Measurements from ENCODE around the gene TFR2. TPM values are rescaled to one million over a fixed set of nuclear protein-coding genes. Genes with fewer than 3 reads are reported as not detected.

TFR2 gene
- total RNA-seq, 1 experiment from 2014 or later: 9.1 TPM

- Histone ChIP-seq H3K27me3 (ENCODE audit: control insufficient read depth, insufficient read depth, low read length) (no peaks in the 10 kb centered on the region), H3K36me3 (ENCODE audit: control insufficient read depth, insufficient read depth, low read length) (no peaks in the 10 kb centered on the region), H3K9me3 (ENCODE audit: control insufficient read depth, insufficient read depth, low read depth, low read length) (no peaks in the 10 kb centered on the region), H3K4me1 (ENCODE audit: control insufficient read depth, insufficient read depth, low read length) (peaks cover 15% of the 10 kb centered on the region), H3K4me3 (ENCODE audit: low read depth in 2 of 2, low read length in 2 of 2) (no peak overlapping the region), H3K27ac (ENCODE audit: low read length) (no peak overlapping the region)
- no peak for ATAC-seq
- intact Hi-C loops (cut with micrococcal nuclease; ENCODE audit: unreplicated experiment): loop anchor here (10.0 kb wide), 1 partner anchor 52 kb away; no protein-coding TSS in a partner anchor
- TF ChIP-seq REST (IDR thresholded peaks at IDR 0.05; ENCODE audit: insufficient read depth in 1 of 2, low read depth in 2 of 2, low read length in 1 of 2): no peak
- TF ChIP-seq POLR2AphosphoS5 (IDR thresholded peaks at IDR 0.05; ENCODE audit: low read depth, low read length): no peak
- no peak for TF ChIP-seq TCF7L2 (IDR thresholded peaks at IDR 0.05; ENCODE audit: low read depth, low read length)
- TF ChIP-seq SIN3A (IDR thresholded peaks at IDR 0.05; ENCODE audit: borderline replicate concordance, insufficient read depth, low read depth, low read length): no peak
- ChIA-PET POLR2A (no interaction called here), CTCF (interaction anchor here (0.7 kb wide), 1 partner anchor 212 kb away, joined by 12 read pairs; no protein-coding TSS in a partner anchor)
- DNase-seq (ENCODE audit: low read depth, low spot score): no peak
- no TSS peak for BruUV-seq (replicated peaks)
- in situ Hi-C loops (cut with HindIII; ENCODE audit: low pct_unique_long_range_greater_than_20kb, low sequenced_read_pairs): no loop called here
Observed at GRCh38 chr7:100686201-100686821, 45.0 kb upstream of the TFR2 start.

GRCh38 chr7:100685631-100686145, 44.3 kb upstream of the TFR2 start:
- in situ Hi-C loops (cut with HindIII; ENCODE audit: low pct_unique_long_range_greater_than_20kb, low sequenced_read_pairs) (no loop called here), intact Hi-C loops (cut with micrococcal nuclease; ENCODE audit: unreplicated experiment) (loop anchor here (10.0 kb wide), 1 partner anchor 51 kb away; no protein-coding TSS in a partner anchor)
- Histone ChIP-seq H3K27me3 (ENCODE audit: control insufficient read depth, insufficient read depth, low read length) (no peaks in the 10 kb centered on the region), H3K4me1 (ENCODE audit: control insufficient read depth, insufficient read depth, low read length) (peaks cover 17% of the 10 kb centered on the region), H3K36me3 (ENCODE audit: control insufficient read depth, insufficient read depth, low read length) (no peaks in the 10 kb centered on the region), H3K27ac (ENCODE audit: low read length) (no peak overlapping the region), H3K9me3 (ENCODE audit: control insufficient read depth, insufficient read depth, low read depth, low read length) (no peaks in the 10 kb centered on the region), H3K4me3 (ENCODE audit: low read depth in 2 of 2, low read length in 2 of 2) (no peak overlapping the region)
- no TSS peak for BruUV-seq (replicated peaks)
- POLR2A ChIA-PET: no interaction called here
- DNase-seq (ENCODE audit: low read depth, low spot score): no peak
- CTCF ChIA-PET: interaction anchor here (0.7 kb wide), 1 partner anchor 211 kb away, joined by 12 read pairs; no protein-coding TSS in a partner anchor
- TF ChIP-seq CTCF (IDR thresholded peaks at IDR 0.05) (no peak), TCF7L2 (IDR thresholded peaks at IDR 0.05; ENCODE audit: low read depth, low read length) (no peak)
- no peak for ATAC-seq

GRCh38 chr7:100685049-100685605, 43.8 kb upstream of the TFR2 start:
- ChIA-PET POLR2A (no interaction called here), CTCF (interaction anchor here (0.5 to 0.7 kb wide), 2 partner anchors 211 to 216 kb away, joined by 3 to 12 read pairs; no protein-coding TSS in a partner anchor)
- peaks cover 23% of the 10 kb centered on the region for H3K4me1 ChIP-seq (ENCODE audit: control insufficient read depth, insufficient read depth, low read length)
- ATAC-seq: no peak
- H3K27ac ChIP-seq (ENCODE audit: low read length): no peak overlapping the region
- no peak for DNase-seq (ENCODE audit: low read depth, low spot score)
- no peak overlapping the region for H3K4me3 ChIP-seq (ENCODE audit: low read depth in 2 of 2, low read length in 2 of 2)
- no peaks in the 10 kb centered on the region for H3K27me3 ChIP-seq (ENCODE audit: control insufficient read depth, insufficient read depth, low read length)
- in situ Hi-C loops (cut with HindIII; ENCODE audit: low pct_unique_long_range_greater_than_20kb, low sequenced_read_pairs): no loop called here
- TF ChIP-seq SIN3A (IDR thresholded peaks at IDR 0.05; ENCODE audit: borderline replicate concordance, insufficient read depth, low read depth, low read length) (no peak), POLR2AphosphoS5 (IDR thresholded peaks at IDR 0.05; ENCODE audit: low read depth, low read length) (no peak), CTCF (IDR thresholded peaks at IDR 0.05) (no peak), TCF7L2 (IDR thresholded peaks at IDR 0.05; ENCODE audit: low read depth, low read length) (no peak), REST (IDR thresholded peaks at IDR 0.05; ENCODE audit: insufficient read depth in 1 of 2, low read depth in 2 of 2, low read length in 1 of 2) (no peak)
- H3K36me3 ChIP-seq (ENCODE audit: control insufficient read depth, insufficient read depth, low read length): no peaks in the 10 kb centered on the region
- BruUV-seq (replicated peaks): no TSS peak
- intact Hi-C loops (cut with micrococcal nuclease; ENCODE audit: unreplicated experiment): loop anchor here (10.0 kb wide), 1 partner anchor 50 kb away; no protein-coding TSS in a partner anchor
- no peaks in the 10 kb centered on the region for H3K9me3 ChIP-seq (ENCODE audit: control insufficient read depth, insufficient read depth, low read depth, low read length)
